ENCODE measurements around the gene TWNK.

TWNK gene

GRCh38 chr10:100986952-100987684, at the start of gene TWNK, which contains the start of gene MRPL43:
Gene TWNK, plus strand, starts transcription at chr10:100987543. Its CDS starts 668 bp downstream, at chr10:100988211.
Gene MRPL43, minus strand, starts transcription at chr10:100987497. Its CDS starts 54 bp downstream, at chr10:100987443.
- peak; percentile 94 to 97 for ATAC-seq

- no peak for ATAC-seq
Measured at GRCh38 chr10:100939763-100940344, 47.5 kb upstream of the TWNK start.

- ATAC-seq, result no peak
Measured at GRCh38 chr10:100942229-100942628, 45.1 kb upstream of the TWNK start.

GRCh38 chr10:100943508-100943907, 43.8 kb upstream of the TWNK start:
- ATAC-seq, result peak in 1 of 2 donors; percentile 30

GRCh38 chr10:100945754-100946153, 41.6 kb upstream of the TWNK start:
- ATAC-seq, result no peak

- ATAC-seq, result no peak
Measured at GRCh38 chr10:100948916-100949315, 38.4 kb upstream of the TWNK start.

GRCh38 chr10:100960251-100960650, 27.1 kb upstream of the TWNK start:
- ATAC-seq, result no peak

- no peak for ATAC-seq
Measured at GRCh38 chr10:100962351-100963080, 24.8 kb upstream of the TWNK start.

GRCh38 chr10:100963826-100964225, 23.5 kb upstream of the TWNK start:
- ATAC-seq, result no peak

- ATAC-seq, result no peak
Measured at GRCh38 chr10:100965820-100966219, 21.5 kb upstream of the TWNK start.

- ATAC-seq, result no peak
Measured at GRCh38 chr10:100966887-100967286, 20.5 kb upstream of the TWNK start.

GRCh38 chr10:100967332-100967731, 20.0 kb upstream of the TWNK start:
- no peak for ATAC-seq

GRCh38 chr10:100968062-100968736, 19.1 kb upstream of the TWNK start:
- ATAC-seq, result no peak

GRCh38 chr10:100968863-100969186, 18.5 kb upstream of the TWNK start:
- ATAC-seq, result no peak

- peak; percentile 76 to 84 for ATAC-seq
Measured at GRCh38 chr10:100969187-100970075, 17.9 kb upstream of the TWNK start, which contains the start of gene SEMA4G. Gene SEMA4G, plus strand, starts transcription at chr10:100969504. Its CDS starts 3,409 bp downstream, at chr10:100972913.

GRCh38 chr10:100970076-100970913, 17.0 kb upstream of the TWNK start:
- ATAC-seq, result no peak

GRCh38 chr10:100970914-100971811, 16.2 kb upstream of the TWNK start:
- no peak for ATAC-seq

GRCh38 chr10:100972115-100972903, 15.0 kb upstream of the TWNK start:
- ATAC-seq, result no peak

- ATAC-seq, result no peak
Measured at GRCh38 chr10:100972904-100973535, 14.3 kb upstream of the TWNK start.

All from activated CD4-positive, CD25-positive, alpha-beta regulatory T cell treated with anti-CD3 and anti-CD28 coated beads, Interleukin-2, amount 50 U/mL, for 24 hours (primary cell).